Right hindlimb (tissue), 1 donor: ENCODE results near the gene CHD2.

Source experiments
- DNase-seq: peaks from one replicate; pipeline ENCODE4 v3.0.0-alpha.2; 2018

Gene CHD2

GRCh38 chr15:92885224-92886041 lies 14.7 kb upstream of the CHD2 start:
- DNase-seq, result no peak

DNA sequence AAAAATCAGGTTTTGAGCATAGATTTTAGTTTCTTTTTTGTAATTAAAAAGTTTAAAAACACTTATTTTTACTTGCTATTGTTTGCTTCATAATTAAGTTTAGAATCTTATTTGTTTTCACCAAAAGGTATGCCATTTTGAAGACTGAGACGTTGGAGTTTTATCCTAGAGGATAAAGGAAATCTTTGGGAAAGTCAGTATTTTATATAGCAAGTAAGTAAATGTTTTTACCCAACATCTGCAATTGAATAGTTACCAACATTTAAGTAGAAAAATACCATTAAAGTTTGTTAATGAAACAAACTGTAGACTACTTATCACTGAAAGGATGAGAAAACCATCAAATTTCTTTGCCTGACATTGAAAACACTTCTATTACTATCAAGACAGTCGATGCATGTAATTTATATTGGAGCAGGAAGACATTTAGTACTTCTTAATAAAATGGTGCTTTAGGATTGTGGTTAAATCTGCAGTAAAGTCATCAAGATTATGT lies 14.0 kb upstream of the CHD2 start:
- DNase-seq, result no peak

- DNase-seq, result no peak
Observed at GRCh38 chr15:92886815-92887214, 13.3 kb upstream of the CHD2 start.

DNA sequence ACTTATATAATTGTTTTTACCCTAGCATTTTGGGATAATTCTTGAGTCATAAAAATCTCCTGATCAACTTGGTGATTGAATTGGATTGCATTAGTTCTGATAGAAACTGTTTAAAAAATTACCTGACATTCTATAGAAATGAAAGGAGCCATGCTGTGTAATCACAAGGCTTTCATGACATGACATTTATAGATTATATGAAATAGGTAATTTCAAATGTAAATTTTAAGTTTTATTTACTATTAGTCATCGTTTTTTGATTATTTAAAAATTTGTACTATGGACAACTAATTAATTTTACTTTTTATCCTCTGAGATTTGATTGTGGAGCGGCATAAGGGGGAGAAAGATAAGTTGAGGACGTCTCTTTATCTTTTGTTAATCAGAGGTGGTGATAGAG lies 12.3 kb upstream of the CHD2 start:
- DNase-seq, result no peak

- no peak for DNase-seq
Observed at GRCh38 chr15:92889390-92890107, 10.6 kb upstream of the CHD2 start.

DNA sequence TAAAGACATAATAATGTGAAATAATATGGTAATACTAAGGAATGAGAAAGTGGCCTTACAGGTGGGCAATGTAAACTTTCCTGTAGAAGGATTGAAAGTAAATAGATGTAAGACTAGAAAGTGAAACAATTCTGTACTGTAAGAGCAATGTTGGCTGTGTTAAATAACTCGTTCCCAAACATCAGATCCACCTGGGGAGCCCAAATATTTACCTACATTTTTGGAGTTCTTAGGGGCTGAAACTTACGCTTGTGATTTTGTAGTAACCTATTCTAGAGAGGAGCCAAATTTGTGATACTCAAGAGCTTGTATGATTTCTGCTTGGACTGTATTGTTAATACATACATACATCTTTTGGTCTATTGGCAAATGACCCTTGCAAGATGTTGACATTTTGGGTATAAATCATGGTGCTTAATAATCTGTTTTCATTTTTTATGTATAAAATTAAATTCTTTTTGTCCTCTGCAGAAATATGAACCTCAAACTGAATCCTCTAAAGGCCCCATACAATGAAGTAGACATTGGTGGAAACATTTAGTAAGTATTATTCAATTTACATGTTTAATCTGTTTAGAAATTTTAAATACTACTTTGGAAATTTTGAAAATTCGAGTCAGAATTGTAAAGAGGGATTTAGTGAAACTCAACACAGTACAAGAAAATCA lies 8.5 kb upstream of the CHD2 start:
- no peak for DNase-seq

GRCh38 chr15:92892201-92892555 lies 7.9 kb upstream of the CHD2 start:
- no peak for DNase-seq

GRCh38 chr15:92893200-92893599 lies 6.9 kb upstream of the CHD2 start:
- no peak for DNase-seq

DNA sequence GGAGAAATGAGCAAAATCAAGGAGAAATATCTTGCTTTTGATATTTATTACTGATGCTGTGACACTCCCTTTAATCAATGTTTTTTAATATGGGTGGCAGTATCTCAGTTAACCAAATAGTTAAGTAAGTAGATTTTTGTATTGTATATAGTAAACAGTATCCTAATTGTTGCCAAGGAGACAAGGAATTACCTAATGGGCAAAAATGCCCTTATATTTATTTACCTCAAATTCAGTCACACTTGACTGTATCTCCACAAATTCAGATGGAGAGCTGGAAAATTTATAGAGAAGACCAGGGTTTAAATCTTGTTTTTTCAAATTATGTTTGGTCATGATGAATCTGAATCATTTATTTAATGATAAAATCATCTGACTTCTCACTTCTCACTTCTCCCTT lies 3.6 kb upstream of the CHD2 start:
- no peak for DNase-seq

DNA sequence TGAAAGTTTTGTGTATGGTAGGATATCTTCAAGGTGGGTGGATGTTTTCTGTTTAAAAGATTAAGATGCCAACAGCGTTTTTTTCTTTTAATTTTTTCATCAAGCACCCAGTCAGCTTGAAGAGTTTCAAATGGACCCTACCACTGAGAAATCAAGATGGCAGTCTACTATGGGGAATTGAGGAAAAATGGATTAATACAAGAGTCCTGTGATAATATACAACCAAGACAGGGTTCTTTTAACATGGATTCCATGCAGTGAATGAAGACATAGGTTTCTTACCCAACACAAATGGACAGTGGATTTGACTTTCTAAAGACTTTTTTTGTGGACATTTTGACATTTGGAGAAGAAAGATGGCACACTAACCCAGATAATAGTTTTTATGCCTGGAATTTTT lies 2.5 kb upstream of the CHD2 start:
- no peak for DNase-seq

DNA sequence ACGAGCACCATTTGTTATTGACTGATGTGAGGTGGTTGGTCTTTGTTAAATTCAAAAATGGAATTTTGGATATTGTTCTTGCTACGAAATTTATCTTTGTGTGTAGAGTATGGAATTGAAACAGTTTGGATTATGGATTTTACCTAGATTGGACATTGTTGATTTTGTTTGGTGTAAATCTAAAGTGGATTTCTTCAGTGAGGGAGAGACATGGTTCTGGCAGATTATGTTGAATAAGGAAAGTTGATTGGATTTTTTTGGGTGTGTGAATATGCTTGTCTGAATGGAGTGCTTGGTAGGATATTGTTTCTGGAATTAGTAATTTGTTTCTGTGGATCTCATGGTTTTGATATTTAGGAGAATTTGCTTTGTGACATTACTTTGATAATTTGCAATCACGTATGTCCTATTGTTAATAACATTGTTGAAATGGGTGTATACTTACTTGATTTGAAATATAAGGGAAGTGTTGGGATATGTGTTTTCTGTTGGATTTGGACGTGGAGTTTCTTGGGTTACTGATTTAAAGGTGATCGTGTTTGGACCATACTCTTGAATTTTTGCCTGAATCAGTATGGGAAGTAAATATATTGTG lies 1.0 kb upstream of the CHD2 start:
- DNase-seq, result no peak

DNA sequence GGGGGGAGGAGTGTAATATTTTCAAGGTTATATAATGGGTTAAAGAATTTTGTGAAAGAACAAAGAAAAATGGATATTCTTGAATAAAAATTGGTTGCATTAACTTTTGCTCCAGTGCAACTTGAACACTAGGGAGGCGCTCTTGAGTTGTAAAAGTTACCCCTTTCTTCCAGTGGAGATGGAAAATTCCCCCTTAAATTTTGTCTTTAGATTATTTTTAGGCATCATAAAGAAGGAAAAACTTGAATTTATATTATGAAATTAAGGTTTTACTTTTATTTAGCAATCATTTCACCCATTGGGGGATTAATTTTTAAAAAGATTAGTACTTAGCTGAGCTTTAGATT lies 550 bp upstream of the CHD2 start:
- no peak for DNase-seq

DNA sequence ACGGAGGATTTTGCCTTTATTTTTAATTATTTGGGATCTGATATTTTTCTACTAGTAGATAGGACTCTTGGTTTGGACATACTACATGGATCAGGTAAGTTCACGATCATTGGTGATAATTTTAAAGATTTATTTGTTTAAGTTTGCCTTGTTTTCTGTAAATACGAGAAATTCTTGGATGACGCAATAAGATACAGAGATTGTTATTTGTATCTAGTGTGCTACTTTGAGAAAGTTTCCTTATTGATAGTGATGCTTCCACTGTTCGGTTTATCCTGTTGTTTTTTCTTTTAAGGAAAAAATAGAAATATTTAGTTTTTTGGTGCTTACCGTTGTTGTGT lies 577 bp downstream of the CHD2 start:
- no peak for DNase-seq

DNA sequence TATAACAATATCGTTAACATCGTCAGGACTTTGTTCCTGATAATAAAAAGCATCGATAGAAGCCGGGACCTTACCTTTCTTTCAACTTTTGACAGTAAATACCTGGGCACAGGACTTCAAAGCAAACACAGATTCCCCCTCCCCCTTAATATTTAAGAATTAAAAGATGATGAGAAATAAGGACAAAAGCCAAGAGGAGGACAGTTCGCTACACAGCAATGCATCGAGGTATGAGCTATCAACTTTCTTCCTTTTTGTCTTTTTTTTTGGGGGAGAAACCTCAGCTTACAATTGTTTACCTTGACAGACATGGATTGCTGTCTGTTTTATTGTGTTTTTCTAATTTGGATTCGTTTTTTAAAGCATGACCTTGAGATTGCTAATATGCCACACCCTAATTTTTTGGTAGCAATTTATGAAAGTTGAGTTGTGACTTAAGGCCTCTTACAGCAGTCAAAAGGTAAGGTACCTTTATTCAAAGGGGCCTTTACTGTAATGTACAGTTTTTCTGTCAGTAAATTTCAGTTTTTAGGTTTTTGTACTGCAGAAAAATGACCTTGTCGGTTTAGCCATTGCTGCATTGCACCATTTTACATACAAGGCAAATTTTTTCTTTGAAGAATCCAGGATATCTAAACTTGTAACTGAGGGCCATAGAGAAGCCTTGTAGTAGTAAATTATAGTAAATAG lies 1.1 kb downstream of the CHD2 start:
- DNase-seq, result no peak

DNA sequence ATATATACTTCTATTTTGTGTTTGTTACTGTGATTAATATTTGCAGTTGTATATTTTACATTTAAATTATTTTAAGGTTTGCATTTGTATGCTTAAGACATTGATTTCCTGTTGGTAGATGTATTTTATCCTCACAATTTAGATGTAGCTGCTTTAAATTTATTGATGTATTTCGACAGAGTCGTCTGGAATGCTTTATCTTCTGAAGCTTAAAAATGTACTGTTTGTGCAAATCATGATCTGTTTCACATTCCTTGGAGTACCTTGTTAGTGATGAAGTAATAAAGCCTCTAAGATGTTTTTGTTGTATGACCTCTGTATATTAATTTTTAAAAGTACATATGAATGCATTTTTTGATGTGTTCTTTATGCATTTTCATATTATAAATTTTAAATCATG lies 1.9 kb downstream of the CHD2 start:
- DNase-seq, result no peak

DNA sequence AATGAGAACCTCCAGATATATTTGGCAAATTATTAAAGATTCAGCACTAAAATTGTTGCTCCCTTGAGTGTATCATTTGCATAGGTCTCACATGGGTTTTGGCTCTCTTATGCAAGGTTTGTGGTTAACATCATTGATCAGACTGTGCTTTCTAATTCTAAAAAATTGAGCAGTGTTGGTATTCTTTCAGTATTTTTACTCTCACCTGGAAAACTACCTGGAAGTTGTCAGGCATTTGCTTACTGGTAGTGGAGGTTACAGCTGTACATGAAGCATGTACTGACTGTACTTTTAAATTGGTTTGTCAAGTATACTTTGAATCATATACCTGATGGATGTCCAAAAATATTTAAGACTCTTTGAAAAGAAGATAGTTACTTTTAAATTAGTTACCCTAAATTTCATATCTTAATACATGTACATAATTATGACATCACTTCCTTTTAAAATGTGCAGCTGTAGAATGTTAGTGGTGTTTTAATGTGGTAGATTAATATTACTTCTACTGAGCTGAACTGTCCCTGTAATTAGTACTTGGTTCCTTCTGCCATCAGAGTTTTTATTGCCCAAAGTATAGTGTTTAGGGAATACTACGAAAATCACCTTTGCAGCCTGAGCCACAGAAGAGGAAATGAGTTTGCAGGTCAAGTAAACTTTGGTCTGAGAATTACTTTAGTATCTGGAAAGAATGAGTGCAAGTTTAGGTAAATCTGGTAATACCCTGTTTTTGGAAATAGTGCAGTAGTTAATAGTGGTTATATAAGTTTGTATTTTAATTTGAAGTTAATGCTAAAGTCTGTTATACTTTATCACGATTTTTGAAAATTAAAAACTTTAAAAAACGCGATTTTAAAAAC lies 2.8 kb downstream of the CHD2 start:
- no peak for DNase-seq

GRCh38 chr15:92903631-92903965 lies 3.5 kb downstream of the CHD2 start:
- no peak for DNase-seq

DNA sequence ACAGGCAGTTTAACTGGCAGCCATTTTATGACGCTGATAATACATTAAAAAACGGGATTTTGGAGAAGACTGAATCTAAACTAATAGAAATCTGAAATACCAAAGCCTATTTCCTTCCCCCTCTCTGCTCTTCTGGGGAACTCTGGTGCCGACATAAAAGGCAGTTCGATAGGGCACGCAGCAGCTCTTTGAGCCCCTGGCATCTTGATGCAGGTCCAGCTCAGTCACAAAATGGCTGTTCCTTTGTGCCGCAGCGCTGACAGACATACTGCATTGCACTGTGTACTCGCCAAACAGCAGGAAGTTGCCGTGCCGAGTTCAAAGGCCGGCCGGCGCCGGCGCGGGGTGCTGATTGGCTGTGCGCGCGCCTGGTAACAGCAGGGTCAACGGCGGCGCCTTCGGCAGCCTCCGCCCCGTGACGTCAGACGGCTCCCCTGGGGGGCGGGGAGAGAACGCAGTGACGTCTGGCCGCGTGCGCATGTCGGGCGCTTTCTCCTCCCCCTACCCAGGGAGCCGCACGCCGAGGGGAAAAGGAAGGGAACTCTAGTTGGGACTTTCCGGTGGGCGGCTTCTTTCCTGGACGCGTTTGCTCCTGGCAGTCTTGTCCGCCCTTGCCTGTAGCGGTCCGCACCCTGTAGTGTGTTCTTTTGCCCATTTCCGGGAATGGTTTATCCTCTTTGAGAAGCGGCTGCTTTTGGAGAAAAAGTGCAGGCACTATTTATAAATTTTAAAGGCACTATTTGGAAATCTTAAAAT lies 4.0 kb downstream of the CHD2 start:
- peak; percentile 100 for DNase-seq

DNA sequence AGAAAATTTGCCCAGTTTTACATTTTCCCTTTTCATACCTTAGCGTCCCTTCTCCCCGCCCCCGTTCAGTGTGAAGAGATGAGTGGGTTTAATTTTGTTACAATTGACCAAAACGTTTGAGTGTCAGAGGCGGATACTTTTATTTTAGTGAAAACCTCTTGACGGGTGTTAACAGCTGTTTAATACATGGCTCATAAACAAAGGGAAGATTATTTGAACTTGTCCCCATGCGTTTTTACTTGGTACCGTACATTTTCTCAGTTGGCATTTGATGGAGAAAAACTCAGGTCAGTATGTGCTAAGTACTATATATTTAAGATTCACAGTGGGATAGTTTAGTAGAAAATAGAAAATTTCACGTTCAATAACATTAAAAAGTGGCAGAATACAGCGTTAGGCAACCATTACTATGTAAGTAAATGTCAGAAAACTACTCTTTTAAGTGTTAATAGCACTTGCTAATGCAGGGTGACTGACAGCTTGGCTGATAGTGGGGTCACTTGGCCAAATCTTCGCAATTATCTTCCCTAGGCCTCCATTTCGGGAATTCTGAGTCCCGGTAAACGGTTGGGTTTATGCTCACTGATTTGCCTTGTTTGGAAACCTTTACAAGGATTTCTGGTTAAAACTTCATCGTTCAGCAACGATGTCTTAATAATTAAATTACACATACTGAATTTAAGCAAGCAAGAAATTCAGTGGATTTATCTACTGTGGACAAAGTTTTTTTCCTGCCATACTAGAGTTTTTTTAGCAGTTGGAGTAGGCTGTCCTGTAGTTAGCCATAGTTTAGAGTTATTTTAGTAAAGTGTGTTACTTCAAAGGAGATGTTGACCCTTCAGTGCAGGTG lies 4.8 kb downstream of the CHD2 start:
- no peak for DNase-seq

- no peak for DNase-seq
Observed at GRCh38 chr15:92906020-92906419, 5.9 kb downstream of the CHD2 start.
